GM12878 (cell line): ENCODE results near the gene RBM42. TPM values are rescaled to one million over a fixed set of nuclear protein-coding genes. Genes with fewer than 3 reads are reported as not detected.

Experiments used
- BCL11A ChIP-seq: IDR thresholded peaks from 2 replicates; pipeline ENCODE4 v1.6.1; 2011; ENCODE audit warnings: low read depth, low read length
- BRCA1 ChIP-seq: IDR thresholded peaks from 2 replicates; pipeline ENCODE4 v1.6.1; 2011; ENCODE audit warnings: low read depth, low read length, improper control_type of control experiment
- E4F1 ChIP-seq: fragments of 450-650 bp; IDR thresholded peaks from 2 replicates; pipeline ENCODE4 v1.6.1; 2018; ENCODE audit warnings: borderline replicate concordance, mild to moderate bottlenecking; ENCODE audit not compliant: partially characterized antibody
- JUNB ChIP-seq: IDR thresholded peaks from 2 replicates; pipeline ENCODE4 v1.6.1; 2016; ENCODE audit warnings: antibody characterized with exemption, mild to moderate bottlenecking
- NR2F1 ChIP-seq: fragments of 450-650 bp; conservative IDR thresholded peaks from 2 replicates; pipeline ENCODE4 v1.6.1; 2017; ENCODE audit warnings: mild to moderate bottlenecking
- RCOR1 ChIP-seq: conservative IDR thresholded peaks from 2 replicates; pipeline ENCODE4 v1.6.1; 2012; ENCODE audit warnings: low read depth, low read length, improper control_type of control experiment
- REST ChIP-seq: IDR thresholded peaks from 2 replicates; pipeline ENCODE4 v1.6.1; 2012; ENCODE audit warnings: mild to moderate bottlenecking, low read depth, low read length
- SIN3A ChIP-seq: IDR thresholded peaks from 2 replicates; pipeline ENCODE4 v1.6.1; 2012; ENCODE audit warnings: low read depth, low read length, improper control_type of control experiment
- SMAD5 ChIP-seq: IDR thresholded peaks from 2 replicates; pipeline ENCODE4 v1.6.1; 2016; ENCODE audit warnings: antibody characterized with exemption, low read depth
- SREBF2 ChIP-seq: IDR thresholded peaks from 2 replicates; pipeline ENCODE4 v1.6.1; 2012; ENCODE audit warnings: mild to moderate bottlenecking, low read length
- TARDBP ChIP-seq: IDR thresholded peaks from 2 replicates; pipeline ENCODE4 v1.6.1; 2016; ENCODE audit warnings: borderline replicate concordance
- TCF12 ChIP-seq: IDR thresholded peaks from 2 replicates; pipeline ENCODE4 v1.6.1; 2011; ENCODE audit warnings: low read depth, mild to moderate bottlenecking, low read length
- ZNF384 ChIP-seq: IDR thresholded peaks from 2 replicates; pipeline ENCODE4 v1.6.1; 2012; ENCODE audit warnings: low read depth, mild to moderate bottlenecking, low read length, improper control_type of control experiment, borderline replicate concordance
- polyA plus RNA-seq, 11 experiments: library from polyadenylated mRNA; depleted of rRNA in 4 of 11; unstranded in 6 of 11; stranded (reverse) in 5 of 11; fragments of >200 nt; fragmentation: Nextera tagmentation in 4 of 11; fragmentation: Illumina TruSeq in 1 of 11; extraction: Ambion mirVana in 4 of 11; extraction: Trizol in 1 of 11; gene quantifications; 1 replicate in 1 of 11; 2 replicates in 10 of 11; pipeline versions ENCODE4 v1.2.1 to v1.2.3, GENCODE V29; 2011 to 2016; ENCODE audit warnings: inconsistent platforms in 2 of 11, missing spikeins in 2 of 11, low read depth in 1 of 11
- total RNA-seq, 4 experiments: library from RNA; depleted of rRNA in 3 of 4; stranded (reverse); fragments of >200 nt in 3 of 4; fragmentation: Illumina TruSeq in 1 of 4; extraction: Trizol in 1 of 4; gene quantifications; 2 replicates each; pipeline versions ENCODE4 v1.2.1 to v1.2.3, GENCODE V29; 2013 to 2021
- TF ChIP-seq, protein P1 (sequence below): IDR thresholded peaks from 2 replicates; pipeline ENCODE4 v1.6.1; 2012; ENCODE audit warnings: improper control_type of control experiment, low read depth, low read length; ENCODE audit not compliant: insufficient replicate concordance
- TF ChIP-seq, protein P2 (sequence below): fragments of 450-650 bp; formaldehyde crosslinking; IDR thresholded peaks from 2 replicates; pipeline ENCODE4 v1.4.0; 2022; ENCODE audit warnings: mild to moderate bottlenecking, moderate library complexity

RBM42 gene
- total and polyA plus RNA-seq, 10 of the 15 experiments (the other 5 are each of a cell fraction or from before 2014, with no cell fraction given) = 4.2 to 117 (median 48.5) TPM

GRCh38 chr19:35596366-35596999 lies 32.4 kb upstream of the RBM42 start (continued):
- TF ChIP-seq TCF12 (no peak), TARDBP (no peak), BRCA1 (no peak), NR2F1 (peak; percentile 80), SIN3A (no peak), BCL11A (no peak), ZNF384 (no peak), SREBF2 (no peak; the same call in 1 of the 2 replicates), RCOR1 (no peak), JUNB (no peak), SMAD5 (no peak), E4F1 (no peak), REST (no peak)
- TF ChIP-seq, protein P1, sequence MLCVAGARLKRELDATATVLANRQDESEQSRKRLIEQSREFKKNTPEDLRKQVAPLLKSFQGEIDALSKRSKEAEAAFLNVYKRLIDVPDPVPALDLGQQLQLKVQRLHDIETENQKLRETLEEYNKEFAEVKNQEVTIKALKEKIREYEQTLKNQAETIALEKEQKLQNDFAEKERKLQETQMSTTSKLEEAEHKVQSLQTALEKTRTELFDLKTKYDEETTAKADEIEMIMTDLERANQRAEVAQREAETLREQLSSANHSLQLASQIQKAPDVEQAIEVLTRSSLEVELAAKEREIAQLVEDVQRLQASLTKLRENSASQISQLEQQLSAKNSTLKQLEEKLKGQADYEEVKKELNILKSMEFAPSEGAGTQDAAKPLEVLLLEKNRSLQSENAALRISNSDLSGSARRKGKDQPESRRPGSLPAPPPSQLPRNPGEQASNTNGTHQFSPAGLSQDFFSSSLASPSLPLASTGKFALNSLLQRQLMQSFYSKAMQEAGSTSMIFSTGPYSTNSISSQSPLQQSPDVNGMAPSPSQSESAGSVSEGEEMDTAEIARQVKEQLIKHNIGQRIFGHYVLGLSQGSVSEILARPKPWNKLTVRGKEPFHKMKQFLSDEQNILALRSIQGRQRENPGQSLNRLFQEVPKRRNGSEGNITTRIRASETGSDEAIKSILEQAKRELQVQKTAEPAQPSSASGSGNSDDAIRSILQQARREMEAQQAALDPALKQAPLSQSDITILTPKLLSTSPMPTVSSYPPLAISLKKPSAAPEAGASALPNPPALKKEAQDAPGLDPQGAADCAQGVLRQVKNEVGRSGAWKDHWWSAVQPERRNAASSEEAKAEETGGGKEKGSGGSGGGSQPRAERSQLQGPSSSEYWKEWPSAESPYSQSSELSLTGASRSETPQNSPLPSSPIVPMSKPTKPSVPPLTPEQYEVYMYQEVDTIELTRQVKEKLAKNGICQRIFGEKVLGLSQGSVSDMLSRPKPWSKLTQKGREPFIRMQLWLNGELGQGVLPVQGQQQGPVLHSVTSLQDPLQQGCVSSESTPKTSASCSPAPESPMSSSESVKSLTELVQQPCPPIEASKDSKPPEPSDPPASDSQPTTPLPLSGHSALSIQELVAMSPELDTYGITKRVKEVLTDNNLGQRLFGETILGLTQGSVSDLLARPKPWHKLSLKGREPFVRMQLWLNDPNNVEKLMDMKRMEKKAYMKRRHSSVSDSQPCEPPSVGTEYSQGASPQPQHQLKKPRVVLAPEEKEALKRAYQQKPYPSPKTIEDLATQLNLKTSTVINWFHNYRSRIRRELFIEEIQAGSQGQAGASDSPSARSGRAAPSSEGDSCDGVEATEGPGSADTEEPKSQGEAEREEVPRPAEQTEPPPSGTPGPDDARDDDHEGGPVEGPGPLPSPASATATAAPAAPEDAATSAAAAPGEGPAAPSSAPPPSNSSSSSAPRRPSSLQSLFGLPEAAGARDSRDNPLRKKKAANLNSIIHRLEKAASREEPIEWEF = no peak
- TF ChIP-seq, protein P2, sequence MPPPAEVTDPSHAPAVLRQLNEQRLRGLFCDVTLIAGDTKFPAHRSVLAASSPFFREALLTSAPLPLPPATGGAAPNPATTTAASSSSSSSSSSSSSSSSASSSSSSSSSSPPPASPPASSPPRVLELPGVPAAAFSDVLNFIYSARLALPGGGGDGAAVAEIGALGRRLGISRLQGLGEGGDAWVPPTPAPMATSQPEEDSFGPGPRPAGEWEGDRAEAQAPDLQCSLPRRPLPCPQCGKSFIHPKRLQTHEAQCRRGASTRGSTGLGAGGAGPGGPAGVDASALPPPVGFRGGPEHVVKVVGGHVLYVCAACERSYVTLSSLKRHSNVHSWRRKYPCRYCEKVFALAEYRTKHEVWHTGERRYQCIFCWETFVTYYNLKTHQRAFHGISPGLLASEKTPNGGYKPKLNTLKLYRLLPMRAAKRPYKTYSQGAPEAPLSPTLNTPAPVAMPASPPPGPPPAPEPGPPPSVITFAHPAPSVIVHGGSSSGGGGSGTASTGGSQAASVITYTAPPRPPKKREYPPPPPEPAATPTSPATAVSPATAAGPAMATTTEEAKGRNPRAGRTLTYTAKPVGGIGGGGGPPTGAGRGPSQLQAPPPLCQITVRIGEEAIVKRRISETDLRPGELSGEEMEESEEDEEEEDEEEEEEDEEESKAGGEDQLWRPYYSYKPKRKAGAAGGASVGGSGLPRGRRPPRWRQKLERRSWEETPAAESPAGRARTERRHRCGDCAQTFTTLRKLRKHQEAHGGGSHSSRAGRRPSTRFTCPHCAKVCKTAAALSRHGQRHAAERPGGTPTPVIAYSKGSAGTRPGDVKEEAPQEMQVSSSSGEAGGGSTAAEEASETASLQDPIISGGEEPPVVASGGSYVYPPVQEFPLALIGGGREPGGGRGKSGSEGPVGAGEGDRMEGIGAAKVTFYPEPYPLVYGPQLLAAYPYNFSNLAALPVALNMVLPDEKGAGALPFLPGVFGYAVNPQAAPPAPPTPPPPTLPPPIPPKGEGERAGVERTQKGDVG (CRISPR knock-in tag) = no peak
